Prostate gland (tissue), 2 donors: ENCODE data around the gene TKT. TPM values are rescaled to one million over a fixed set of nuclear protein-coding genes. Genes with fewer than 3 reads are reported as not detected.
"Not testable (repeated sequence)": the region's sequence is repeated elsewhere in the genome, so short reads cannot be mapped to it uniquely, and the experiment has no call there.

Source experiments
- DNase-seq: peaks from one replicate; pipeline ENCODE4 v3.0.0-alpha.2; 2019; ENCODE audit warnings: low spot score
- H3K27ac ChIP-seq, 2 donors: fragments of 200-600 bp; sonication (generic); 2 replicates each; pipeline ENCODE4 v1.5.1; 2017 to 2019
- H3K27me3 ChIP-seq: fragments of 200-600 bp; sonication (generic); replicated peaks from 2 replicates; pipeline ENCODE4 v1.5.1; 2019; ENCODE audit not compliant: insufficient read depth
- H3K36me3 ChIP-seq, 2 donors: fragments of 200-600 bp; sonication (generic); 1 replicate in 1 of 2; 2 replicates in 1 of 2; pipeline versions ENCODE4 v1.5.1 to v1.8.1; 2017 to 2019
- H3K4me1 ChIP-seq: fragments of 200-600 bp; sonication (generic); replicated peaks from 2 replicates; pipeline ENCODE4 v1.5.1; 2019
- H3K4me3 ChIP-seq, 2 donors: fragments of 200-600 bp; sonication (generic); 2 replicates each; pipeline ENCODE4 v1.5.1; 2017 to 2019
- H3K9me3 ChIP-seq: fragments of 200-600 bp; sonication (generic); 2 replicates; pipeline ENCODE4 v1.5.1; 2017
- POLR2A ChIP-seq: fragments of 450-650 bp; IDR thresholded peaks from one replicate; pipeline ENCODE4 v1.6.1; 2016; ENCODE audit warnings: antibody characterized with exemption, mild to moderate bottlenecking
- POLR2AphosphoS5 ChIP-seq: sonication (generic); formaldehyde crosslinking; IDR thresholded peaks from one replicate; pipeline ENCODE4 v1.6.1; 2017; ENCODE audit warnings: antibody characterized with exemption
- WGBS: methylation state at CpG from one replicate; pipeline ENCODE4 v1.1.5; 2018; 5-methylcytosine and 5-hydroxymethylcytosine counted together
- intact Hi-C: fragments of 100-400 bp; cut with DNase I; formaldehyde crosslinking; loops from one replicate; pipeline ENCODE4 v1.14.2; 2022
- total RNA-seq, 2 donors: library from RNA; depleted of rRNA; stranded (reverse); fragments of >200 nt; gene quantifications; one replicate each; pipeline ENCODE4 v1.1.0, GENCODE V29; 2016
- TF ChIP-seq, protein P1 (sequence below), 4 experiments: fragments of 200-600 bp in 2 of 4; fragments of 450-650 bp in 2 of 4; sonication (generic) in 2 of 4; IDR thresholded peaks; 1 replicate in 3 of 4; 2 replicates in 1 of 4; pipeline ENCODE4 v1.5.1; 2016 to 2019; ENCODE audit warnings: antibody characterized with exemption in 4 of 4, mild to moderate bottlenecking in 2 of 4, moderate library complexity in 2 of 4

The TKT gene
- 100 to 1,000 TPM; 187 to 226 TPM for total RNA-seq

GRCh38 chr3:53255775-53256703 is at the start of gene TKT:
TSS of gene TKT (minus strand) at chr3:53256022. CDS start at chr3:53255942, 80 bp downstream.
- Histone ChIP-seq H3K4me1 (no peaks in the 10 kb centered on the region), H3K36me3 (no peaks in the 10 kb centered on the region), H3K9me3 (no peaks in the 10 kb centered on the region), H3K27me3 (no peaks in the 10 kb centered on the region), H3K4me3 (peak within 1 kb of the TSS; percentile 87 to 88), H3K27ac (peak within 1 kb of the TSS; percentile 79 to 88)
- intact Hi-C loops, result no loop called here
- DNase-seq, result peak; percentile 85
- WGBS, result 21% methylated on average over 40 of the region's 66 CpGs
- no peak for TF ChIP-seq POLR2AphosphoS5
- TF ChIP-seq POLR2A, result peak; percentile 73

DNA sequence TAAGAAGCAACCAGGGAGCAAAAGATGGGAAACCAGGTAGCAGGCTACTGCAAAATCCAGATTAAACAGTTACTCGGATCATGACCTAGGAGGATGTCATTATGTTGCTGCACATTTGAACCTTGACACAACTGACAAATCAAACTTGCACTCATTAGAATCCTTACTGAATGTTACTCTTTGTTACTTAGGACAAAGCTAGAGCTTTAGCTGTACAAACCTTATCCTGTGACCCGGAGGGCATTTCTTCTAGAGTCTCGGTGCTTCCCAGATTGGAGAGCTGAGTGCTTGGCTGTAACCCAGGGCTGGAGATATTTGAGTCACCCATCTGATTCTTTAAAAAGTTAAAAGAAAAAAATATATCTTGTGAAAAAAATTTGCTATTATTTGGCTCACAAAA is 48.1 kb upstream of the TKT start:
- TF ChIP-seq, protein P1, sequence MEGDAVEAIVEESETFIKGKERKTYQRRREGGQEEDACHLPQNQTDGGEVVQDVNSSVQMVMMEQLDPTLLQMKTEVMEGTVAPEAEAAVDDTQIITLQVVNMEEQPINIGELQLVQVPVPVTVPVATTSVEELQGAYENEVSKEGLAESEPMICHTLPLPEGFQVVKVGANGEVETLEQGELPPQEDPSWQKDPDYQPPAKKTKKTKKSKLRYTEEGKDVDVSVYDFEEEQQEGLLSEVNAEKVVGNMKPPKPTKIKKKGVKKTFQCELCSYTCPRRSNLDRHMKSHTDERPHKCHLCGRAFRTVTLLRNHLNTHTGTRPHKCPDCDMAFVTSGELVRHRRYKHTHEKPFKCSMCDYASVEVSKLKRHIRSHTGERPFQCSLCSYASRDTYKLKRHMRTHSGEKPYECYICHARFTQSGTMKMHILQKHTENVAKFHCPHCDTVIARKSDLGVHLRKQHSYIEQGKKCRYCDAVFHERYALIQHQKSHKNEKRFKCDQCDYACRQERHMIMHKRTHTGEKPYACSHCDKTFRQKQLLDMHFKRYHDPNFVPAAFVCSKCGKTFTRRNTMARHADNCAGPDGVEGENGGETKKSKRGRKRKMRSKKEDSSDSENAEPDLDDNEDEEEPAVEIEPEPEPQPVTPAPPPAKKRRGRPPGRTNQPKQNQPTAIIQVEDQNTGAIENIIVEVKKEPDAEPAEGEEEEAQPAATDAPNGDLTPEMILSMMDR (IDR thresholded peaks at IDR 0.05), result no peak
- TF ChIP-seq POLR2AphosphoS5 (no peak), POLR2A (no peak)
- no peaks in the 10 kb centered on the region for H3K36me3 ChIP-seq
- H3K4me1 ChIP-seq, result no peaks in the 10 kb centered on the region
- intact Hi-C loops, result no loop called here
- no peaks in the 10 kb centered on the region for H3K27me3 ChIP-seq
- H3K27ac ChIP-seq, result no peak overlapping the region
- no peak overlapping the region for H3K4me3 ChIP-seq
- no peak for DNase-seq
- no peaks in the 10 kb centered on the region for H3K9me3 ChIP-seq
- 59% methylated on average over 3 of the region's 3 CpGs for WGBS

DNA sequence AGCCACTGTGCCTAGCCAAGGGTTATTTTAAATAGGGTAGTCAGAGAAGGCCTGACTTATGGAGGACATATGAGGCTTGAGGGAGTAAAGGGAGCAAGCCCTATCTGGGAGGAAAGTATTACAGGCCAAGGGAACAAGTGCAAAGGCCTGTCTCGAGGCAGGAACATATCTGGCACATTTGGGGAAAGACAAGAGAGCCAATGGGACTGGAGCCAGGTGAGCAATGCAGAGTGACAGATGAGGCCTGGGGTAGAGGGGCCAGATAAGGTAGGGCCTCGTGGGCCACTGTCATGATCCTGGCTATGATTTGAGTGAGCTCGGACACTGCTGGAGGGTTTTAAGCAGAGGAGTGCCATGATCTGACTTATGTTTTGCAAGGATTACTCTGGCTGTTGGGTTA is 47.7 kb upstream of the TKT start:
- Histone ChIP-seq H3K27ac (no peak overlapping the region), H3K9me3 (no peaks in the 10 kb centered on the region), H3K27me3 (no peaks in the 10 kb centered on the region), H3K4me3 (no peak overlapping the region), H3K4me1 (no peaks in the 10 kb centered on the region), H3K36me3 (peaks cover 0 to 2% of the 10 kb centered on the region in 2 donors)
- 45% methylated on average over 3 of the region's 3 CpGs for WGBS
- no peak for DNase-seq
- intact Hi-C loops, result no loop called here
- TF ChIP-seq POLR2A (no peak), POLR2AphosphoS5 (no peak)
- TF ChIP-seq, protein P1 (IDR thresholded peaks at IDR 0.05), result no peak

- WGBS, result 94% methylated on average over 3 of the region's 3 CpGs
- peaks cover 0 to 4% of the 10 kb centered on the region in 2 donors for H3K36me3 ChIP-seq
These were observed 45.0 kb upstream of the TKT start for GRCh38 chr3:53300826-53301225.

GRCh38 chr3:53299611-53300023 is 43.8 kb upstream of the TKT start:
- intact Hi-C loops, result loop anchor here (5.0 kb wide), 1 partner anchor 413 kb away; no protein-coding TSS in a partner anchor
- H3K36me3 ChIP-seq, H3K4me3 ChIP-seq, H3K4me1 ChIP-seq, H3K9me3 ChIP-seq, H3K27me3 ChIP-seq, DNase-seq, H3K27ac ChIP-seq: not testable (repeated sequence)
- TF ChIP-seq, protein P1 (IDR thresholded peaks at IDR 0.05), result peak; percentile 59 to 93 (median 90)
- TF ChIP-seq POLR2AphosphoS5, result peak; percentile 44
- WGBS, result 50% methylated on average over 5 of the region's 5 CpGs

More at GRCh38 chr3:53300826-53301225, 45.0 kb upstream of the TKT start:
- Histone ChIP-seq H3K9me3 (no peaks in the 10 kb centered on the region), H3K27me3 (no peaks in the 10 kb centered on the region), H3K27ac (no peak overlapping the region), H3K4me3 (no peak overlapping the region), H3K4me1 (no peaks in the 10 kb centered on the region)
- intact Hi-C loops, result no loop called here
- no peak for DNase-seq
- TF ChIP-seq, protein P1 (IDR thresholded peaks at IDR 0.05), result no peak
- TF ChIP-seq POLR2A (no peak), POLR2AphosphoS5 (no peak)
